Activated gamma-delta T cell treated with anti-CD3 and anti-CD28 coated beads, Interleukin-2, amount 50 U/mL, for 16 hours (primary cell): ENCODE data around the gene TIGD1.
"Not testable (repeated sequence)": the region's sequence is repeated elsewhere in the genome, so short reads cannot be mapped to it uniquely, and the experiment has no call there.

ENCODE experiments used
- DNase-seq: peaks from one replicate; pipeline ENCODE4 v3.0.0-alpha.2; 2020; ENCODE audit warnings: low read depth

Gene TIGD1

GRCh38 chr2:232570481-232570880, 20.1 kb upstream of the TIGD1 start:
- DNase-seq, result not testable (repeated sequence)

GRCh38 chr2:232569541-232569940, 19.2 kb upstream of the TIGD1 start:
- no peak for DNase-seq

- DNase-seq, result no peak
Observed at GRCh38 chr2:232568161-232568560, 17.8 kb upstream of the TIGD1 start.

DNA sequence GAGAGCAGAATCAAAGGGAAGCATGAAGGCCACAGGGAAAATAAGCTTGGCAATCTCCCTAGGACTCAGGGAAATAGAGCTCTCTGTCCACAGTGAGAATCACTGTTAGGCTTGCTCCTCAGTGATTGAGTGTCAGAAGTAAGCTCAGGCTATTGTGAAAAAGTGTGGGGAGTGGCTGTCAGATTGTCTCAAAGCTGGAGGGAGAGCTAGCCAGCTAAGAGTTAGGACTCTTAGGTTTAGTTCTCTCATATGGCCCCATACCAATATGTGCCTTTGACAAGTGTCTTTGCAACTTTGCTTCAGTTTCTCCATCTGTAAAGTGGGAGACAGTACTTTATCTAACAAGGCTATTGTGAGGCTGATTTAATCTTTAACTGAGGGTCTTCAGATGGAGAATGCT, 17.4 kb upstream of the TIGD1 start:
- no peak for DNase-seq

GRCh38 chr2:232563580-232563979, 13.2 kb upstream of the TIGD1 start:
- DNase-seq, result no peak

GRCh38 chr2:232562515-232563151, 12.3 kb upstream of the TIGD1 start:
- DNase-seq, result no peak

- no peak for DNase-seq
Observed at GRCh38 chr2:232556426-232556825, 6.1 kb upstream of the TIGD1 start.

GRCh38 chr2:232551776-232552175, 1.4 kb upstream of the TIGD1 start:
- DNase-seq, result no peak

GRCh38 chr2:232551250-232551638, 887 bp upstream of the TIGD1 start:
- DNase-seq, result no peak

DNA sequence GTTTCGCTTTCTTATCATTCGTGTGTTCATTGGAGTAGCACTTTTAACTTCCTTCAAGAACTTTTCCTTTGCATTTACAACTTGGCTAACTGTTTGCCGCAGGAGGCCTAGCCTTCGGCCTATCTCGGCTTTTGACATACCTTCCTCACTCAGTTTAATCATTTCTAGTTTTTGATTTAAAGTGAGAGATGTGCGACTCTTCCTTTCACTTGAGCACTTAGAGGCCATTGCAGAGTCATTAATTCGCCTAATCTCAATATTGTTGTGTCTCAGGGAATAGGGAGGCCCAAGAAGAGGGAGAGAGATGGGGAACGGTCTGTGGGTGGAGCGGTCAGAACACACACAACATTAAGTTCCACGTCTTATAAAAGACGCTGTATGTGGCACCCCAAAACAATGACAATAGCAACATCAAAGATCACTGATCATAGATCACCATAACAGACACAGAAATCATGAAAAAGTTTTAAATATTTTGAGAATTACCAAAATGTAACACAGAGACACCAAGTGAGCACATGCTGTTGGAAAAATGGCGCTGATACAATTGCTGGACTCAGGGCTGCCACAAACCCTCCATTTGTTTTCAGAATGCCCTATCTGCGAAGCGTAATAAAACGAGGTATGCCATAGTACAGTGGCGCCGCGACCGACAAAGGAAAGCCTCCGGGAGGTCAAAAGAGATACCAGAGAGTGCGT, 553 bp downstream of the TIGD1 start:
- DNase-seq, result no peak

GRCh38 chr2:232547991-232548390, 2.4 kb downstream of the TIGD1 start:
- DNase-seq, result no peak

GRCh38 chr2:232545511-232546375, 4.6 kb downstream of the TIGD1 start:
- no peak for DNase-seq

DNA sequence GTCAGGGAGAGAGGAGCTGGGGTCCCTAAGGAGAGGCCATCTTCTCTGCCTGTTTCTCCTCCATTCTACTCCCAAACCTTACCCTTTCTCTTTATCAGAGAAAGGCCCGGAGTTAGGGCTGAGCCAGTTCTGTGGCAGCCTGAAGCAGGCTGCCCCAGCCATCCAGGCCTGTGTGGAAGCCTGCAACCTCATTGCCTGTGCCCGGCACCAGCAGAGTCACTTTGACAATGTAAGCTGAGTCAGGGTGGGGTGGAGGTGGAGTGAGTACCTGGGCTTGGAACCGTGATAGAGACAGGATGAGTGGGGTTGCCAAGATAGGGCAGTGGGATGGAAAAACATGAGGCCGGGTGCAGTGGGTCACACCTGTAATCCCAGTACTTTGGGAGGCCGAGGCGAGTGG, 5.7 kb downstream of the TIGD1 start:
- DNase-seq, result no peak

DNA sequence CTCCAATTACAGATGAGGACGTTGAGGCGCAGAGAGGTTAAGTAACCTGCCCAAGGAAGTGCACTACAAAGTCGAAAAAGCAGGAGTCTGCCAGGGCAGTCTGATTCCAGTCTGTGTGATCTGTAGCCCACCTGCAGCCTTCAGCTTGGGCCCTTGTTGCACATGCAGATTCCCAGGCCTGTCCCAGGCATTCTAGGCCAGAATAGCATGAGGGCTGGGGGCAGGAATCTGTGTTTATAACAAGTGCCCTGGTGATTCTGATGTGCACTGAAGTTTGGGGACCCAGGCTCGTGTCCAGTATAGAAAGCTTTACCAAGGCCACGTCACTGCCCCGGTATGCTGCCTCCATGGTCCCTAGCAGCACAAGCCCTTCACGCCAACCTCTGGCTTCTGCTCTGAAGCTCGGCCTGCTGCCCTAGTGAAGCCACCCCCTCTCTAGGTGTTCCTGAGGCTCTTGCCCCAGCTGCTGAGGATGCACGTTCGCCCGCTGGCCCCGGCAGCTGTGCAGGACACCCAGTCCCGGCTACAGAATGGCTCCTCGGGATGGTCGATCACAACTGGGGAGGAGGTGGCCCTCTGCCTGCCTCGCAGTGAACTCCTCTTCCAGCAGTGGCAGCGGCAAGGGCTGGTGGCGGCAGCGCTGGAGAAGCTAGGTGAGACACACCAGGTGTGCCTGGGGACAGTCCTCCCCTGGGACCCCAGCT, 6.3 kb downstream of the TIGD1 start:
- no peak for DNase-seq

- no peak for DNase-seq
Observed at GRCh38 chr2:232543491-232543890, 6.9 kb downstream of the TIGD1 start.

DNA sequence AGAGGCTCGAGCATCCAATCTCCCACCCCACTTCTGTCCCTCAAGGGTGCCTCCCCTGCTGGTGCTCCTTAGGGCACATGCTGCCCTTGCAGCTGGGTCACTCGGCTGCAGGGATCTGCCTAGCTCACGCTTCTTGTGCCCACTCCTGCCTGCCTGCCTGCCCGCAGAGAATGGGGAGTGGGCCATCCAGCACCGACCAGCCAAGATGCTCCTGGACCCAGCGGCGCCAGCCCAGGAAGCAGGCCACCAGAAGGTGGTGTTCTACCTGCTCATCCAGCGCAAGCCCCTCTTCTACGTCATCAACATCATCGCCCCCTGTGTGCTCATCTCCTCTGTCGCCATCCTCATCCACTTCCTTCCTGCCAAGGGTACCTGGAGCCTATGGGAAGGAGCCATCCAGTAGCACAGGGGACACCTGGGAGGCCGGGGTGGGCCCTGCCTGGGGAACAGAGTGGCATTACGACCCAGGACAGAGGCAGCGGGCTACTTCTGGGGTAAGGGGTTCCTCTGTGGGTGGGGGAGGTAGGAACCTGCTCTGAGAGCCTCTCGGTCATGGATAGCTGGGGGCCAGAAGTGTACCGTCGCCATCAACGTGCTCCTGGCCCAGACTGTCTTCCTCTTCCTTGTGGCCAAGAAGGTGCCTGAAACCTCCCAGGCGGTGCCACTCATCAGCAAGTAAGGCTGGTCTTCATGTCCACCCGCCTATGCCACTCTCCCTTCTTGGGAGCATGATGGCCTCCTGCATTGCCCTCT, 7.5 kb downstream of the TIGD1 start:
- DNase-seq, result no peak

- no peak for DNase-seq
Observed at GRCh38 chr2:232541961-232542714, 8.2 kb downstream of the TIGD1 start.

DNA sequence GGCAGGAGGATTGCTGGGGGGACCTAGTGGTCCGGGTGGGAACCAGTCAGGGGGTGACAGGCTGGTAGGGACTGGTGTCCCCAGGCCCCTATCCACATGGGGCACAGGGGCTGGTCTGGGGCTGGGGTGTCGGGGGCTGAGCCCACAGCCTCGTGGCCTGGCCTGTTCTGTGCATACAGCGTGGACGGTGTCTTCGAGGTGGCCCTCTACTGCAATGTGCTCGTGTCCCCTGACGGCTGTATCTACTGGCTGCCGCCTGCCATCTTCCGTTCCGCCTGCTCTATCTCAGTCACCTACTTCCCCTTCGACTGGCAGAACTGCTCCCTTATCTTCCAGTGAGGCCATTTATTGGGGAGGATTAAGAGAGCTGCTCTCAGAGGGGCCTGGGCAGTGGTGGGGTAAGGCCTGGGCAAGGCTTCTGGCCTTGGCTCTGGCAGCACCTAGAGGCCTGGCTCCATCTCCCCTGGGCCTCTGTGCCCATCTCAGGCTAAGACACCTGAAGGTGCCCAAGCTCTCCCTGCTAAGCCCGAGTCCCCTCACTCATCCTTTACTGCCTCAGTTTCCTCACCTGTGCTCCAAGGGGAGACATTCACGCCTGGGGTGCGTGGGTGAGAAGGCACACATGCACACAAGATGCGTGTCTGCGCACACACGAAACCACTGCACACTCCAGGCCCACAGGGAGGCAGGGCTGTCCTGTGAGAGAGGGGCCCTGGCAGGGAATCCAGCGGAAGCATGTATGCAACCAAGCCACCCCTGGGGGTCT, 9.0 kb downstream of the TIGD1 start:
- DNase-seq, result no peak

- DNase-seq, result no peak
Observed at GRCh38 chr2:232540441-232541041, 9.8 kb downstream of the TIGD1 start.
